Activated naive CD8-positive, alpha-beta T cell (primary cell): ENCODE measurements around the gene TAF11L10.
"Not testable (repeated sequence)": the region's sequence is repeated elsewhere in the genome, so short reads cannot be mapped to it uniquely, and the experiment has no call there.

Experiments used
- H3K27ac Mint-ChIP-seq: one replicate; pipeline ENCODE4 v1.8.0; 2021; ENCODE audit warnings: mixed read lengths
- H3K27me3 Mint-ChIP-seq: one replicate; pipeline ENCODE4 v1.8.0; 2021; ENCODE audit warnings: mixed read lengths
- H3K36me3 Mint-ChIP-seq: one replicate; pipeline ENCODE4 v1.8.0; 2021; ENCODE audit warnings: mixed read lengths
- H3K4me1 Mint-ChIP-seq: one replicate; pipeline ENCODE4 v1.8.0; 2021; ENCODE audit warnings: low read depth, mixed read lengths
- H3K4me3 Mint-ChIP-seq: one replicate; pipeline ENCODE4 v1.8.0; 2021; ENCODE audit warnings: mild to moderate bottlenecking, mixed read lengths
- H3K9me3 Mint-ChIP-seq: one replicate; pipeline ENCODE4 v1.8.0; 2021; ENCODE audit warnings: low read depth, mixed read lengths

Gene TAF11L10

DNA sequence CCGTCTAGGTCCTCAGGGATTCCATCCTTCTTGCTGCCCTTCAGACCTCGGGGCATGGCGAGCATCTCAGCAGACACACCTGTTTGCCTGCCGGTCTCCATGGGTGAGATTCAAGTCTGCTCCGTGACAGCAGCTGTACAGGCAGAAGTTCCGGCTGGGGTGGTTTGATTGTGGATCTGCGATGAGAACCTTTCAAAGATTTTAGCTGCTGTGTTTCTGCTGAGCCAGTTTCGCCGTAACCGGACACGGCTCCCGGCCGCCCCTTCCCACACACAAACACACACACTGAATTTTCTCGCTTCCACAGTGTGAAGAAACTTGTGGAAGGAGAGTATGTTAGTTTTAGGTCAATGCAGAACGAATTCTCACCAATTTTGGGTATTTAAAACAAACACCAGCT lies at the start of gene TAF11L10:
TAF11L10 (minus strand) TSS at position 101 of the 400 bp plus-strand sequence.
- H3K4me3 Mint-ChIP-seq, H3K36me3 Mint-ChIP-seq, H3K4me1 Mint-ChIP-seq, H3K27me3 Mint-ChIP-seq, H3K9me3 Mint-ChIP-seq, H3K27ac Mint-ChIP-seq: not testable (repeated sequence)

DNA sequence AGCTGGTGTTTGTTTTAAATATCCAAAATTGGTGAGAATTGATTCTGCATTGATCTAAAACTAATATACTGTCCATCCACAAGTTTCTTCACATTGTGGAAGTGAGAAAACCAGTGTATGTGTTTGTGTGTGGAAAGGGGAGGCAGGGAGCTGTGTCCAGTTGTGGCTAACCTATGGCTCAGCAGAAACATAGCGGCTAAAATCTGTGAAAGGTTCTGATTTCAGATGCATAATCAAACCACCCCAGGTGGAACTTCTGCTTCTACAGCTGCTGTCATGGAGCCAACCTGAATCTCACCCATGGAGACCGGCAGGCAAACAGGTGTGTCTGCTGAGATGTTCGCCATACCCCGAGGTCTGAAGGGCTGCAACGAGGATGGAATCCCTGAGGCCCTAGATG lies 36.5 kb upstream of the TAF11L10 start, which contains the start of gene TAF11L14:
TAF11L14 (plus strand) TSS at position 301 of the 400 bp plus-strand sequence.
- Mint-ChIP-seq H3K4me1 (no peaks in the 10 kb centered on the region), H3K36me3 (no peaks in the 10 kb centered on the region), H3K27ac (no peak within 1 kb of the TSS), H3K4me3 (no peak within 1 kb of the TSS), H3K27me3 (no peaks in the 10 kb centered on the region), H3K9me3 (peaks cover 4% of the 10 kb centered on the region)

- not testable (repeated sequence) for H3K27me3 Mint-ChIP-seq, H3K27ac Mint-ChIP-seq, H3K36me3 Mint-ChIP-seq, H3K9me3 Mint-ChIP-seq, H3K4me3 Mint-ChIP-seq, H3K4me1 Mint-ChIP-seq
Measured at GRCh38 chr5:17631788-17632187, 34.2 kb upstream of the TAF11L10 start, which contains the start of gene TAF11L13. TAF11L13 (plus strand) TSS chr5:17632088.

DNA sequence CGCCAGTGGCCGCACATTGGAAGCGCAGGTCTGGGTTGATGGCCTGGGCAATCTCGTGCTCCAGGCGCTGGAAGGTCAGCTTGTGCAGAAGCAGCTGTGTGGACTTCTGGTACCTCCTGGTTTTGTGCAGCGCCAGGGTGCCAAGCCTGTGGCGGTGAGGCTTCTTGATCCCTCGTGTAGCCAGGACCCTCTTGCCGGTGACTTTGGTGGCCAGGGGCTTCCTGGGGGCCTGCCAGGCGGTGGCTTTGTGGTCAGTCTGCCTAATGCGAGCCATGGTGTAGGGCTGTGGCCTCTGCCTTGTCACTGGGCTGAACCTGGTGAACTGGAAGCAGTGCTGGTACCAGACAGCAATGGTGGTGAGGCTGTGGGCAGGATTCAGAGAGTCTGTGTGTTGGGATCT lies 28.1 kb upstream of the TAF11L10 start:
- Mint-ChIP-seq H3K4me1 (no peaks in the 10 kb centered on the region), H3K9me3 (no peaks in the 10 kb centered on the region), H3K27me3 (no peaks in the 10 kb centered on the region), H3K4me3 (no peak overlapping the region), H3K27ac (no peak overlapping the region), H3K36me3 (no peaks in the 10 kb centered on the region)

- peaks cover 3% of the 10 kb centered on the region for H3K9me3 Mint-ChIP-seq
- no peak overlapping the region for H3K27ac Mint-ChIP-seq
- H3K36me3 Mint-ChIP-seq: no peaks in the 10 kb centered on the region
- no peak overlapping the region for H3K4me3 Mint-ChIP-seq
- no peaks in the 10 kb centered on the region for H3K27me3 Mint-ChIP-seq
- H3K4me1 Mint-ChIP-seq: no peaks in the 10 kb centered on the region
Measured at GRCh38 chr5:17620627-17621026, 23.0 kb upstream of the TAF11L10 start.

DNA sequence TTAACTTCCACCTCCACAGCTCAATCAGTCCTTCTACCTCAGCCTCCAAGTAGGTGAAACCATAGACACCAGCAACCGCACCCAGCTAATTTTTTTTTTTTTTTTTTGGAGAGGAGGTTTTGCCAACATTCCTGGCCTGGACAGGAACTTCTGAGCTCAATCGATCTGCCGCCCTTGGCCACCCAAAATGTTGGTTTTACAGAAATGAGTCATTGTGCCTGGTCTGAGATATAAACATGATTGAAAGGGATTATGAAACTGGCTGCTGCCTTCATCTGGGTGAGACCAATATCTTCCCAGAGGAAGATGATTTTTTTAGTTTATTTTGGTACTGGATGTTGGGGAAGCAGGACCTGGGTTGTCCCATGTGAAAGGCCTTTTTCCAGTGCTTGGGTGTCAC lies 21.7 kb upstream of the TAF11L10 start:
- no peaks in the 10 kb centered on the region for H3K27me3 Mint-ChIP-seq
- H3K9me3 Mint-ChIP-seq: peaks cover 3% of the 10 kb centered on the region
- no peaks in the 10 kb centered on the region for H3K36me3 Mint-ChIP-seq
- no peak overlapping the region for H3K27ac Mint-ChIP-seq
- H3K4me3 Mint-ChIP-seq: no peak overlapping the region
- H3K4me1 Mint-ChIP-seq: no peaks in the 10 kb centered on the region

DNA sequence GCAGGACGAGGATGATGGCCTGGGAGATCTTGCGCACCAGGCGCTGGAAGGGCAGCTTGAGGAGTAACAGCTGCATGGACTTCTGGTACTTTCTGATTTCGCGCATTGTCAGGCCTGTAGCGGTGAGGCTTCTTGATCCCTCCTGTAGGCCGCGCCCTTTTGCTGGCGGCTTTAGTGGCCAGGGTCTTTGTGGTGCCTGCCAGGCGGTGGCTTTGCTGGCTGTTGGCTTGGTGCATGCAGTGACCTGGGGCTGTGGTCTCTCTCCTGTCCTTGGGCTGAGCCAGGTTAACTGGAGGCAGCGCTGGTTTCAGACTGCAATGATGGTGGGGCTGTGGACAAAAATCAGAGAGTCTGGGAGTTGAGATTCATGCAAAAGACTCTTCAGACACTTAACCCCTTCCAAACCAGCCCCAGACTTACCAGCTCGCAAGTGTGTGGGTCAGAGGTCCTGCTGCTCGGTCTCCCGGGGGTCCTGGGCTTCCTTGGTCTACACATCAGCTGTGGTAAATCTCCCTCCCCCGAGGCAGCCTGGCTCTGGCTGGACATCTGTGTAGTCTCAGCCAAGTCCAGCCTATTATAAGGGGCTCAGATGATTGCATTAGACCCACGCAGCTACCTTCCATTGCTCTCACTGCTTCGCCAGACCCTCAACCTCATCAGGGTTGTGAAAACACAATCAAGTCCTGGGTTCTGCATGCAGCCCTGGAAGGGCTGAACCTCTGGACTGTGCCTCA lies 17.4 kb upstream of the TAF11L10 start:
- Mint-ChIP-seq H3K9me3 (peaks cover 4% of the 10 kb centered on the region), H3K4me1 (no peaks in the 10 kb centered on the region), H3K4me3 (no peak overlapping the region), H3K27me3 (no peaks in the 10 kb centered on the region), H3K36me3 (no peaks in the 10 kb centered on the region), H3K27ac (no peak overlapping the region)

DNA sequence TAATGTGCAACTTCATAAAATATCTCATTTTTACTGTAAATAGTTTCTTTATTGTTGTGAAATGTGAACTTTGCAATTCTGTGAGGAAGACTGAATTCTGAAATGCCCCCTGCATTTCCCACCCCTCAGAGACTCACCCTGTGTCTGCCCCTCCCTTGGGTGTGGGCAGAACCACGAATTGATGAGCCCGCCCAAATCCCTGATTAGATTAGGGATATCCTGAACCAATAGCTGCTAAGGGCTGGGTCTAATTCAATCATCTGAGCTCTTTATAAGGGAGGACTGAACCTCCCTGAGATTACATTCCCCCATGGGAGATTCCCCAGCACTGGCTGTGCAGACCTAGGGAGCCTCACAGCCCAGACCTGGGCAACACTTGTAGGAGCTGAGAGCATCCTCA lies 12.5 kb upstream of the TAF11L10 start, which contains the start of gene TAF11L12:
TAF11L12 (plus strand) TSS at position 301 of the 400 bp plus-strand sequence.
- not testable (repeated sequence) for H3K27ac Mint-ChIP-seq, H3K4me1 Mint-ChIP-seq, H3K36me3 Mint-ChIP-seq, H3K4me3 Mint-ChIP-seq, H3K27me3 Mint-ChIP-seq, H3K9me3 Mint-ChIP-seq

DNA sequence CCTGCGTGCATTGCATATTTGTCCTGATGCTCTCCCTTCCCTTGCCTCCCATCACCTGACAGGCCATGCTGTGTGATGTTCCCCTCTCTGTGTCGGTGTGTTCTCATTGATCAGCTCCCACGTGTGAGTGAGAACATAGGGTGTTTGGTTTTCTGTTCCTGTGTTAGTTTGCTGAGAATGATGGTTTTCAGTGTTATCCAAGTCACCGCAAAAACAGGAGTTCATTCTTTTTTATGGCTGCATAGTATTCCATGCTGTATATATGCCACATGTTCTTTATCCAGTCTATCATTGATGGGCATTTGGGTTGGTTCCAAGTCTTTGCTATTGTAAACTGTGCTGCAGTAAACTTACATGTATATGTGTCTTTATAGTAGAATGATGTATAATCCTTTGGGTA lies 9.8 kb upstream of the TAF11L10 start:
- H3K9me3 Mint-ChIP-seq, H3K27me3 Mint-ChIP-seq, H3K27ac Mint-ChIP-seq: not testable (repeated sequence)

GRCh38 chr5:17604951-17605350 lies 7.3 kb upstream of the TAF11L10 start:
- Mint-ChIP-seq H3K9me3 (peaks cover 7% of the 10 kb centered on the region), H3K27ac (no peak overlapping the region), H3K27me3 (no peaks in the 10 kb centered on the region), H3K36me3 (no peaks in the 10 kb centered on the region), H3K4me1 (no peaks in the 10 kb centered on the region), H3K4me3 (no peak overlapping the region)

More for the DNA sequence above, 9.8 kb upstream of the TAF11L10 start:
- H3K4me3 Mint-ChIP-seq, H3K4me1 Mint-ChIP-seq, H3K36me3 Mint-ChIP-seq: not testable (repeated sequence)

- H3K9me3 Mint-ChIP-seq, H3K4me1 Mint-ChIP-seq, H3K4me3 Mint-ChIP-seq, H3K36me3 Mint-ChIP-seq, H3K27me3 Mint-ChIP-seq, H3K27ac Mint-ChIP-seq: not testable (repeated sequence)
Measured at GRCh38 chr5:17603880-17604279, 6.3 kb upstream of the TAF11L10 start, which contains the start of gene TAF11L11. TAF11L11 (plus strand) TSS chr5:17604183.

- not testable (repeated sequence) for H3K9me3 Mint-ChIP-seq, H3K4me1 Mint-ChIP-seq, H3K27me3 Mint-ChIP-seq, H3K27ac Mint-ChIP-seq, H3K4me3 Mint-ChIP-seq, H3K36me3 Mint-ChIP-seq
Measured at GRCh38 chr5:17594255-17594654, 3.4 kb downstream of the TAF11L10 start, which contains the start of gene TAF11L9. TAF11L9 (minus strand) TSS chr5:17594394.

- H3K9me3 Mint-ChIP-seq, H3K4me1 Mint-ChIP-seq, H3K27ac Mint-ChIP-seq, H3K27me3 Mint-ChIP-seq, H3K36me3 Mint-ChIP-seq, H3K4me3 Mint-ChIP-seq: not testable (repeated sequence)
Measured at GRCh38 chr5:17590860-17591259, 6.8 kb downstream of the TAF11L10 start, which contains the start of gene TAF11L8. TAF11L8 (minus strand) TSS chr5:17590960.

DNA sequence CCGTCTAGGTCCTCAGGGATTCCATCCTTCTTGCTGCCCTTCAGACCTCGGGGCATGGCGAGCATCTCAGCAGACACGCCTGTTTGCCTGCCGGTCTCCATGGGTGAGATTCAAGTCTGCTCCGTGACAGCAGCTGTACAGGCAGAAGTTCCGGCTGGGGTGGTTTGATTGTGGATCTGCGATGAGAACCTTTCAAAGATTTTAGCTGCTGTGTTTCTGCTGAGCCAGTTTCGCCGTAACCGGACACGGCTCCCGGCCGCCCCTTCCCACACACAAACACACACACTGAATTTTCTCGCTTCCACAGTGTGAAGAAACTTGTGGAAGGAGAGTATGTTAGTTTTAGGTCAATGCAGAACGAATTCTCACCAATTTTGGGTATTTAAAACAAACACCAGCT lies 12.0 kb downstream of the TAF11L10 start, which contains the start of gene TAF11L7:
TAF11L7 (minus strand) TSS at position 101 of the 400 bp plus-strand sequence.
- not testable (repeated sequence) for H3K27me3 Mint-ChIP-seq, H3K27ac Mint-ChIP-seq, H3K9me3 Mint-ChIP-seq, H3K4me1 Mint-ChIP-seq, H3K36me3 Mint-ChIP-seq, H3K4me3 Mint-ChIP-seq
